ENCODE data around the gene ULBP1.
"Not testable (repeated sequence)": the region's sequence is repeated elsewhere in the genome, so short reads cannot be mapped to it uniquely, and the experiment has no call there.

- not testable (repeated sequence) for TF ChIP-seq EZH2 (IDR thresholded peaks at IDR 0.05; ENCODE audit: low read length); CTCF (optimal IDR thresholded peaks at IDR 0.05 in 1 of 3, IDR thresholded peaks at IDR 0.05 in 1 of 3, conservative IDR thresholded peaks at IDR 0.05 in 1 of 3; ENCODE audit: extremely low read depth in 1 of 3, insufficient read depth in 2 of 3, low read length in 3 of 3)
Observed at GRCh38 chr6:149954328-149954983, 9.3 kb upstream of the ULBP1 start.
